C4-2B (cell line): ENCODE data around the gene KDM6B.

Experiments used
- CTCF ChIP-seq: fragments of 450-650 bp; conservative IDR thresholded peaks from 2 replicates; pipeline ENCODE4 v1.5.1; 2017; ENCODE audit warnings: mild to moderate bottlenecking
- ZFX ChIP-seq: fragments of 450-650 bp; IDR thresholded peaks from 2 replicates; pipeline ENCODE4 v1.6.1; 2017

GRCh38 chr17:7814969-7815368 lies 19.0 kb upstream of the KDM6B start:
- TF ChIP-seq CTCF: no peak
- no peak for TF ChIP-seq ZFX
